Measurements from ENCODE around the gene CEP89. TPM values are rescaled to one million over a fixed set of nuclear protein-coding genes. Genes with fewer than 3 reads are reported as not detected.
A peak's percentile ranks its signal among the peaks of the same experiment; 100 is the strongest.

The CEP89 gene
- total RNA-seq, 1 donor from 2014 or later = 7.1 TPM

- Histone ChIP-seq H3K9me3 (no peaks in the 10 kb centered on the region), H3K4me1 (no peaks in the 10 kb centered on the region), H3K27ac (no peak overlapping the region), H3K36me3 (peaks cover 22 to 76% of the 10 kb centered on the region in 2 donors), H3K27me3 (no peaks in the 10 kb centered on the region), H3K4me3 (no peak overlapping the region)
- DNase-seq (ENCODE audit: low spot score in 2 of 2) = no peak
- no peak for TF ChIP-seq CTCF (IDR thresholded peaks at IDR 0.05)
- intact Hi-C loops (cut with DNase I) = no loop called here
Observed at GRCh38 chr19:32930567-32930966, 41.2 kb downstream of the CEP89 start.

DNA sequence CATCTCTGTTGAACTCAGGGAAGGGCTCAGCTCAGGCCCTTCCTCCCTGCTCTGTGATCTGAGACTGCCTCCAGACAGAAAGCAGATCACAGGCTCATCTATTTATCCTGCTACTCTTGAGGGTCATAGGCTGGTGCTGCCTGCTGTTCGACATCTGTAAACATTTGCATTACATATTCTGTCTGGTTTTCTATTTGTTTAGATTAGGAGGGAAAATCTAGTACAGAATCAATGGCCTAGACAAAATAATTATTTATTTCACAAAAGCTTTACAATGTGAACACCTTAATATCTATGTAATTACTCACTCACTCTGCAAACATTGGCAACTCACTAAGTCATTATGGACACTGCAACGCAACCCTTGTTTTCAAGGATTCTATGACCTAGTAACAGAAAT is 43.0 kb downstream of the CEP89 start:
- H3K4me3 ChIP-seq = no peak overlapping the region
- H3K36me3 ChIP-seq = peaks cover 26 to 81% of the 10 kb centered on the region in 2 donors
- H3K27ac ChIP-seq = no peak overlapping the region
- H3K9me3 ChIP-seq = no peaks in the 10 kb centered on the region
- no peaks in the 10 kb centered on the region for H3K27me3 ChIP-seq
- no peaks in the 10 kb centered on the region for H3K4me1 ChIP-seq
- intact Hi-C loops (cut with DNase I) = no loop called here
- DNase-seq (ENCODE audit: low spot score in 2 of 2) = peak in 1 of 2 donors; percentile 3
- TF ChIP-seq CTCF (IDR thresholded peaks at IDR 0.05) = no peak

GRCh38 chr19:32924200-32924599 is 47.6 kb downstream of the CEP89 start:
- H3K27ac ChIP-seq = no peak overlapping the region
- peaks cover 20 to 78% of the 10 kb centered on the region in 2 donors for H3K36me3 ChIP-seq
- peak in 1 of 2 donors; percentile 38 for DNase-seq (ENCODE audit: low spot score in 2 of 2)
- no peaks in the 10 kb centered on the region for H3K4me1 ChIP-seq
- no peak overlapping the region for H3K4me3 ChIP-seq
- no peak for TF ChIP-seq CTCF (IDR thresholded peaks at IDR 0.05)
- H3K27me3 ChIP-seq = no peaks in the 10 kb centered on the region
- intact Hi-C loops (cut with DNase I) = no loop called here
- H3K9me3 ChIP-seq = no peaks in the 10 kb centered on the region

DNA sequence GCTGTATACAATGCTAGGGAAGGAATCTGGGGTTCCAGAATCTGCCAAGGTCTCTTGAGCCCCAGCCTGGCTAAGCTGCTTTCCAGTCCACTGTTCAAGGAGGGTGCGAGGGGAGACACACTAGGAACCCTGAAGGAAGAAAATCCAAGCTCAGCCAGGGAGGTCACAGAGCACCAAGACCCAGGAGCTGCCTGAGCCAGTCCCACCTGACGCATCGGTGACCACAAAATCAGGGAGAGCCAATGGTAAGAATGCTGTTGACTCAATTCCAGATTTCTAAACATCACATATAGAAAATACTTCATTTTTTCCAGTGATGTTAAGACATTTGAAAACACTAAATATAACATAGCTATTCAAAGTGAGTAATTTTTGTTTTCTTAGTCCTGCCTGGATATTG is 50.1 kb downstream of the CEP89 start:
- DNase-seq (ENCODE audit: low spot score in 2 of 2) = no peak
- H3K27me3 ChIP-seq = no peaks in the 10 kb centered on the region
- no peak for TF ChIP-seq CTCF (IDR thresholded peaks at IDR 0.05)
- H3K4me3 ChIP-seq = no peak overlapping the region
- intact Hi-C loops (cut with DNase I) = no loop called here
- H3K4me1 ChIP-seq = no peaks in the 10 kb centered on the region
- H3K9me3 ChIP-seq = no peaks in the 10 kb centered on the region
- H3K36me3 ChIP-seq = peaks cover 26 to 73% of the 10 kb centered on the region in 2 donors
- H3K27ac ChIP-seq = no peak overlapping the region

GRCh38 chr19:32919365-32919764 is 52.4 kb downstream of the CEP89 start:
- intact Hi-C loops (cut with DNase I) = no loop called here
- Histone ChIP-seq H3K4me1 (no peaks in the 10 kb centered on the region), H3K36me3 (peaks cover 30 to 68% of the 10 kb centered on the region in 2 donors), H3K4me3 (no peak overlapping the region), H3K27ac (no peak overlapping the region), H3K9me3 (no peaks in the 10 kb centered on the region), H3K27me3 (no peaks in the 10 kb centered on the region)
- no peak for DNase-seq (ENCODE audit: low spot score in 2 of 2)
- no peak for TF ChIP-seq CTCF (IDR thresholded peaks at IDR 0.05)

- no peak overlapping the region for H3K27ac ChIP-seq
- no peak overlapping the region for H3K4me3 ChIP-seq
- H3K36me3 ChIP-seq = peaks cover 26 to 59% of the 10 kb centered on the region in 2 donors
- no peaks in the 10 kb centered on the region for H3K27me3 ChIP-seq
- TF ChIP-seq CTCF (IDR thresholded peaks at IDR 0.05) = no peak
- intact Hi-C loops (cut with DNase I) = no loop called here
- H3K9me3 ChIP-seq = no peaks in the 10 kb centered on the region
- no peaks in the 10 kb centered on the region for H3K4me1 ChIP-seq
- no peak for DNase-seq (ENCODE audit: low spot score in 2 of 2)
Observed at GRCh38 chr19:32917616-32917996, 54.2 kb downstream of the CEP89 start.
